ENCODE results near the gene CDK11A. TPM values are rescaled to one million over a fixed set of nuclear protein-coding genes. Genes with fewer than 3 reads are reported as not detected.

CDK11A gene
- total RNA-seq, 1 experiment from 2014 or later: 56.1 TPM

DNA sequence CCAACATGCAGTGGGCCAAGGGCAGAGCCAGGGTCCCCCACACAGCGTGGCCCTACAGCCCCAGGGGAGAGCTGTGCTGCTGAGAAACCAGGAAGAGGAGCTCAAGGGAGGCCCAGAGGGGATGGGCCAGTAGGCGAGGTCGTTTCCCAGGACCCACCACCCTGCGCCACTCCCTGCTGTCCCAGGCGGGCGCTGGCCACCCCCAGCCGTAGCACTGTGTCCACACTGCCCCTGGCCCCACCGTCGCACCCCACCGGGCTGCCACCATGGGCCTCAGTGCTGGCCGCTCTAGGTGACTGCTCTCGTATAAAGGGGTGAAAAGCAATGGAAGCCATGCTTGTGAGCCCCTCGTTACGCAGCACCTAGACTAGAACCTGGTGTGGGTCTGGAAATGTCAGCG lies 31.7 kb upstream of the CDK11A start:
- Histone ChIP-seq H3K4me1 (ENCODE audit: insufficient read depth, low read length, poor library complexity, severe bottlenecking) (no peaks in the 10 kb centered on the region), H3K27me3 (replicated peaks; ENCODE audit: insufficient read depth, low read depth, low read length, poor library complexity) (no peaks in the 10 kb centered on the region), H3K9me3 (ENCODE audit: low read depth, low read length, poor library complexity, severe bottlenecking) (no peaks in the 10 kb centered on the region), H3K4me3 (ENCODE audit: low read depth, low read length, poor library complexity, severe bottlenecking) (no peak overlapping the region), H3K36me3 (ENCODE audit: insufficient read depth, low read length, poor library complexity, severe bottlenecking) (peaks cover 39% of the 10 kb centered on the region), H3K27ac (ENCODE audit: low read depth, low read length, poor library complexity, severe bottlenecking) (no peak overlapping the region)
- POLR2A ChIA-PET (ENCODE audit: low non-redundant PET): no interaction called here
- TF ChIP-seq, protein P1, sequence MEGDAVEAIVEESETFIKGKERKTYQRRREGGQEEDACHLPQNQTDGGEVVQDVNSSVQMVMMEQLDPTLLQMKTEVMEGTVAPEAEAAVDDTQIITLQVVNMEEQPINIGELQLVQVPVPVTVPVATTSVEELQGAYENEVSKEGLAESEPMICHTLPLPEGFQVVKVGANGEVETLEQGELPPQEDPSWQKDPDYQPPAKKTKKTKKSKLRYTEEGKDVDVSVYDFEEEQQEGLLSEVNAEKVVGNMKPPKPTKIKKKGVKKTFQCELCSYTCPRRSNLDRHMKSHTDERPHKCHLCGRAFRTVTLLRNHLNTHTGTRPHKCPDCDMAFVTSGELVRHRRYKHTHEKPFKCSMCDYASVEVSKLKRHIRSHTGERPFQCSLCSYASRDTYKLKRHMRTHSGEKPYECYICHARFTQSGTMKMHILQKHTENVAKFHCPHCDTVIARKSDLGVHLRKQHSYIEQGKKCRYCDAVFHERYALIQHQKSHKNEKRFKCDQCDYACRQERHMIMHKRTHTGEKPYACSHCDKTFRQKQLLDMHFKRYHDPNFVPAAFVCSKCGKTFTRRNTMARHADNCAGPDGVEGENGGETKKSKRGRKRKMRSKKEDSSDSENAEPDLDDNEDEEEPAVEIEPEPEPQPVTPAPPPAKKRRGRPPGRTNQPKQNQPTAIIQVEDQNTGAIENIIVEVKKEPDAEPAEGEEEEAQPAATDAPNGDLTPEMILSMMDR (conservative IDR thresholded peaks at IDR 0.05; ENCODE audit: low read depth, low read length): no peak
- TF ChIP-seq EZH2 (IDR thresholded peaks at IDR 0.05; ENCODE audit: borderline replicate concordance, low read depth, low read length, poor library complexity, severe bottlenecking): no peak
- intact Hi-C loops (cut with micrococcal nuclease; ENCODE audit: unreplicated experiment): no loop called here
- CTCF ChIA-PET: no interaction called here
- no TSS peak for BruUV-seq (replicated peaks)
- no peak for DNase-seq (ENCODE audit: low spot score)

DNA sequence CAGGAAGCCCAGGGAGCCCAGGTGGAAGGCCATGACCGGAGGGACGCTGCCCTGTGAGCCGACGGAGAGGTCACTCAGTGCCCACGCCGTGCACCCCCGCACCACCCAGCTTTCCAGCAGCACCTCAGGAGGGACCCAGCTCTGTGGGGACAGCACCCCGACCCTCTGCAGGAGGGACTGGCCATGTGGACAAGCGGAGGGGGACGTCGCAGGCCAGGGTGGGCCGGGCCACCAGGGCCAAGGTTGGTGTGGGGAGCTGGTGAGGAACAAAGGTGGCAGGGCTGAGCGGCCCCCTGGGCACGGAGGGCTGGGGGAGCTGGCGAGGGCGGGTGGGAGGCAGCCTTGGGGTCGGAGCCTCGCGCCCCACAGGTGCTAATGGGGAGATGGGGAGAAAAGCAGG lies 31.3 kb upstream of the CDK11A start:
- Histone ChIP-seq H3K9me3 (ENCODE audit: low read depth, low read length, poor library complexity, severe bottlenecking) (no peaks in the 10 kb centered on the region), H3K4me3 (ENCODE audit: low read depth, low read length, poor library complexity, severe bottlenecking) (no peak overlapping the region), H3K27me3 (replicated peaks; ENCODE audit: insufficient read depth, low read depth, low read length, poor library complexity) (no peaks in the 10 kb centered on the region), H3K27ac (ENCODE audit: low read depth, low read length, poor library complexity, severe bottlenecking) (no peak overlapping the region), H3K36me3 (ENCODE audit: insufficient read depth, low read length, poor library complexity, severe bottlenecking) (peaks cover 36% of the 10 kb centered on the region), H3K4me1 (ENCODE audit: insufficient read depth, low read length, poor library complexity, severe bottlenecking) (no peaks in the 10 kb centered on the region)
- CTCF ChIA-PET: no interaction called here
- no peak for TF ChIP-seq EZH2 (IDR thresholded peaks at IDR 0.05; ENCODE audit: borderline replicate concordance, low read depth, low read length, poor library complexity, severe bottlenecking)
- TF ChIP-seq, protein P1 (conservative IDR thresholded peaks at IDR 0.05; ENCODE audit: low read depth, low read length): no peak
- no TSS peak for BruUV-seq (replicated peaks)
- no peak for DNase-seq (ENCODE audit: low spot score)
- intact Hi-C loops (cut with micrococcal nuclease; ENCODE audit: unreplicated experiment): no loop called here
- POLR2A ChIA-PET (ENCODE audit: low non-redundant PET): no interaction called here

DNA sequence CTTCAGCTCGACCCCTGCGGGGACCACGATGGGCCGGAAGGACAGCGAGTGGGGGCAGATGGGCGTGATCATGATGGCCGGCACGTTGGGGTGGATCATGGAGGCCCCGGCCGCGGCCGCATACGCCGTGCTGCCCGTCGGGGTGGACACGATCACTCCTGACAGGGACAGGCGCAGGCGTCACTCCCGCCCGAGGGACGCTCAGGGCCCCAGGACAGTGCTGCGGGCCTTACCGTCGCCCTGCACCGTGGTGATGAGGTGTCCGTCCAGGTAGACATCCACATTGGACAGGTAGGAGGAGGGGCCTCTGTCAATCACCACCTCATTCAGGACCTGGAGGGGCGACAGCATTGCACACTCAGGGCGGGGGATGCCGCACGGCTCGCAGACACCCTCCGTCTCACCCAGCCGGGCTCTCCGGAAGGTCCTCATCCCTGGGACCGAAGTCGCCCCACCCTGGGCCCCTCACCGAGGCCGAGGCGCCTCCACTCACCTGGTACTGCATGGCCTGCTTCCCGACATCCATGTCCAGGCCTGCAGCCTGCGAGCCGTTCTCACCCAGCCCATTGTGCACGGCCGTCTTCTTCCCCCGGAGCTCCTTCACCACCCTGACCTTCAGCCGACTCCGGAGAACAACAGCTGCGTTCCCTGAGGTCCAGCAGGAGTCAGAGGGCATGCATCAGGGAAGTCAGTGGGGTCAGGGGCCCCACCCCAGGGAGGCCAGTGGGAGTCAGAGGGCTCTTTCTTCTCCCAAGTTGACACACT lies 30.1 kb upstream of the CDK11A start:
- no peaks in the 10 kb centered on the region for H3K9me3 ChIP-seq (ENCODE audit: low read depth, low read length, poor library complexity, severe bottlenecking)
- intact Hi-C loops (cut with micrococcal nuclease; ENCODE audit: unreplicated experiment): no loop called here
- no peaks in the 10 kb centered on the region for H3K4me1 ChIP-seq (ENCODE audit: insufficient read depth, low read length, poor library complexity, severe bottlenecking)
- ChIA-PET POLR2A (ENCODE audit: low non-redundant PET) (interaction anchor here (0.6 kb wide), 1 partner anchor 22 kb away, joined by 3 read pairs; no protein-coding TSS in a partner anchor), CTCF (interaction anchor here (0.5 kb wide), 1 partner anchor 472 kb away, joined by 3 read pairs; no protein-coding TSS in a partner anchor)
- no peak for TF ChIP-seq EZH2 (IDR thresholded peaks at IDR 0.05; ENCODE audit: borderline replicate concordance, low read depth, low read length, poor library complexity, severe bottlenecking)
- TF ChIP-seq, protein P1 (conservative IDR thresholded peaks at IDR 0.05; ENCODE audit: low read depth, low read length): no peak
- BruUV-seq (replicated peaks): no TSS peak
- DNase-seq (ENCODE audit: low spot score): no peak
- peaks cover 29% of the 10 kb centered on the region for H3K36me3 ChIP-seq (ENCODE audit: insufficient read depth, low read length, poor library complexity, severe bottlenecking)
- H3K4me3 ChIP-seq (ENCODE audit: low read depth, low read length, poor library complexity, severe bottlenecking): no peak overlapping the region
- no peaks in the 10 kb centered on the region for H3K27me3 ChIP-seq (replicated peaks; ENCODE audit: insufficient read depth, low read depth, low read length, poor library complexity)
- no peak overlapping the region for H3K27ac ChIP-seq (ENCODE audit: low read depth, low read length, poor library complexity, severe bottlenecking)
